Measurements from ENCODE around the gene B3GNT7. TPM values are rescaled to one million over a fixed set of nuclear protein-coding genes. Genes with fewer than 3 reads are reported as not detected.

Gene B3GNT7
- total and polyA plus RNA-seq, 2 of the 8 experiments (the other 6 are each of a cell fraction or from before 2014, with no cell fraction given) = 26.4 to 73.1 TPM

DNA sequence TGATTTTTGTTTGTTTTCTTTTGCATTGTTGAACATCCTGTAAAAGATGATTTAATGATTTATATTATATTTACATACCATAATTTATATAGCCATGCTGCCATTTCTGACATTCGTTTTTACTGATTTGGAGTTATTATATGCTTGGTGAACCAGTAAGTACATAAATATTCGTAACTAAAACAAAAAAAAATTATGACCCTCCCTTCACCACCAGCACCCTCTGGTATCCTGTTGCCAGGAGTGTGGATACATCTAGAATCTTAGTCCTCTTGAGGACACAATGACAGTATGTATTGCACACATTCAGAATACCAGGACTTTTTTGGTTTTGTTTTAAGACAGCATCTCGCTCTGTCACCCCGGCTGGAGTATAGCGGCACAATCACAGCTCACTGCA lies 43.9 kb upstream of the B3GNT7 start (continued):
- TF ChIP-seq, protein P1, sequence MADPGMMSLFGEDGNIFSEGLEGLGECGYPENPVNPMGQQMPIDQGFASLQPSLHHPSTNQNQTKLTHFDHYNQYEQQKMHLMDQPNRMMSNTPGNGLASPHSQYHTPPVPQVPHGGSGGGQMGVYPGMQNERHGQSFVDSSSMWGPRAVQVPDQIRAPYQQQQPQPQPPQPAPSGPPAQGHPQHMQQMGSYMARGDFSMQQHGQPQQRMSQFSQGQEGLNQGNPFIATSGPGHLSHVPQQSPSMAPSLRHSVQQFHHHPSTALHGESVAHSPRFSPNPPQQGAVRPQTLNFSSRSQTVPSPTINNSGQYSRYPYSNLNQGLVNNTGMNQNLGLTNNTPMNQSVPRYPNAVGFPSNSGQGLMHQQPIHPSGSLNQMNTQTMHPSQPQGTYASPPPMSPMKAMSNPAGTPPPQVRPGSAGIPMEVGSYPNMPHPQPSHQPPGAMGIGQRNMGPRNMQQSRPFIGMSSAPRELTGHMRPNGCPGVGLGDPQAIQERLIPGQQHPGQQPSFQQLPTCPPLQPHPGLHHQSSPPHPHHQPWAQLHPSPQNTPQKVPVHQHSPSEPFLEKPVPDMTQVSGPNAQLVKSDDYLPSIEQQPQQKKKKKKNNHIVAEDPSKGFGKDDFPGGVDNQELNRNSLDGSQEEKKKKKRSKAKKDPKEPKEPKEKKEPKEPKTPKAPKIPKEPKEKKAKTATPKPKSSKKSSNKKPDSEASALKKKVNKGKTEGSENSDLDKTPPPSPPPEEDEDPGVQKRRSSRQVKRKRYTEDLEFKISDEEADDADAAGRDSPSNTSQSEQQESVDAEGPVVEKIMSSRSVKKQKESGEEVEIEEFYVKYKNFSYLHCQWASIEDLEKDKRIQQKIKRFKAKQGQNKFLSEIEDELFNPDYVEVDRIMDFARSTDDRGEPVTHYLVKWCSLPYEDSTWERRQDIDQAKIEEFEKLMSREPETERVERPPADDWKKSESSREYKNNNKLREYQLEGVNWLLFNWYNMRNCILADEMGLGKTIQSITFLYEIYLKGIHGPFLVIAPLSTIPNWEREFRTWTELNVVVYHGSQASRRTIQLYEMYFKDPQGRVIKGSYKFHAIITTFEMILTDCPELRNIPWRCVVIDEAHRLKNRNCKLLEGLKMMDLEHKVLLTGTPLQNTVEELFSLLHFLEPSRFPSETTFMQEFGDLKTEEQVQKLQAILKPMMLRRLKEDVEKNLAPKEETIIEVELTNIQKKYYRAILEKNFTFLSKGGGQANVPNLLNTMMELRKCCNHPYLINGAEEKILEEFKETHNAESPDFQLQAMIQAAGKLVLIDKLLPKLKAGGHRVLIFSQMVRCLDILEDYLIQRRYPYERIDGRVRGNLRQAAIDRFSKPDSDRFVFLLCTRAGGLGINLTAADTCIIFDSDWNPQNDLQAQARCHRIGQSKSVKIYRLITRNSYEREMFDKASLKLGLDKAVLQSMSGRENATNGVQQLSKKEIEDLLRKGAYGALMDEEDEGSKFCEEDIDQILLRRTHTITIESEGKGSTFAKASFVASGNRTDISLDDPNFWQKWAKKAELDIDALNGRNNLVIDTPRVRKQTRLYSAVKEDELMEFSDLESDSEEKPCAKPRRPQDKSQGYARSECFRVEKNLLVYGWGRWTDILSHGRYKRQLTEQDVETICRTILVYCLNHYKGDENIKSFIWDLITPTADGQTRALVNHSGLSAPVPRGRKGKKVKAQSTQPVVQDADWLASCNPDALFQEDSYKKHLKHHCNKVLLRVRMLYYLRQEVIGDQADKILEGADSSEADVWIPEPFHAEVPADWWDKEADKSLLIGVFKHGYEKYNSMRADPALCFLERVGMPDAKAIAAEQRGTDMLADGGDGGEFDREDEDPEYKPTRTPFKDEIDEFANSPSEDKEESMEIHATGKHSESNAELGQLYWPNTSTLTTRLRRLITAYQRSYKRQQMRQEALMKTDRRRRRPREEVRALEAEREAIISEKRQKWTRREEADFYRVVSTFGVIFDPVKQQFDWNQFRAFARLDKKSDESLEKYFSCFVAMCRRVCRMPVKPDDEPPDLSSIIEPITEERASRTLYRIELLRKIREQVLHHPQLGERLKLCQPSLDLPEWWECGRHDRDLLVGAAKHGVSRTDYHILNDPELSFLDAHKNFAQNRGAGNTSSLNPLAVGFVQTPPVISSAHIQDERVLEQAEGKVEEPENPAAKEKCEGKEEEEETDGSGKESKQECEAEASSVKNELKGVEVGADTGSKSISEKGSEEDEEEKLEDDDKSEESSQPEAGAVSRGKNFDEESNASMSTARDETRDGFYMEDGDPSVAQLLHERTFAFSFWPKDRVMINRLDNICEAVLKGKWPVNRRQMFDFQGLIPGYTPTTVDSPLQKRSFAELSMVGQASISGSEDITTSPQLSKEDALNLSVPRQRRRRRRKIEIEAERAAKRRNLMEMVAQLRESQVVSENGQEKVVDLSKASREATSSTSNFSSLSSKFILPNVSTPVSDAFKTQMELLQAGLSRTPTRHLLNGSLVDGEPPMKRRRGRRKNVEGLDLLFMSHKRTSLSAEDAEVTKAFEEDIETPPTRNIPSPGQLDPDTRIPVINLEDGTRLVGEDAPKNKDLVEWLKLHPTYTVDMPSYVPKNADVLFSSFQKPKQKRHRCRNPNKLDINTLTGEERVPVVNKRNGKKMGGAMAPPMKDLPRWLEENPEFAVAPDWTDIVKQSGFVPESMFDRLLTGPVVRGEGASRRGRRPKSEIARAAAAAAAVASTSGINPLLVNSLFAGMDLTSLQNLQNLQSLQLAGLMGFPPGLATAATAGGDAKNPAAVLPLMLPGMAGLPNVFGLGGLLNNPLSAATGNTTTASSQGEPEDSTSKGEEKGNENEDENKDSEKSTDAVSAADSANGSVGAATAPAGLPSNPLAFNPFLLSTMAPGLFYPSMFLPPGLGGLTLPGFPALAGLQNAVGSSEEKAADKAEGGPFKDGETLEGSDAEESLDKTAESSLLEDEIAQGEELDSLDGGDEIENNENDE (IDR thresholded peaks at IDR 0.05; ENCODE audit: insufficient replicate concordance, low read length) = no peak
- TF ChIP-seq SIX5 (IDR thresholded peaks at IDR 0.05; ENCODE audit: low read depth, low read length) = no peak
- no peak for TF ChIP-seq SUZ12 (IDR thresholded peaks at IDR 0.05; ENCODE audit: low read length)
- TF ChIP-seq NRF1 (IDR thresholded peaks at IDR 0.05; ENCODE audit: low read depth, low read length) = no peak
- TF ChIP-seq POLR2A (IDR thresholded peaks at IDR 0.05; ENCODE audit: control extremely low read depth in 1 of 2, low read depth in 2 of 2, low read length in 2 of 2) = no peak
